Measurements from ENCODE around the gene IP6K2.

IP6K2 gene

DNA sequence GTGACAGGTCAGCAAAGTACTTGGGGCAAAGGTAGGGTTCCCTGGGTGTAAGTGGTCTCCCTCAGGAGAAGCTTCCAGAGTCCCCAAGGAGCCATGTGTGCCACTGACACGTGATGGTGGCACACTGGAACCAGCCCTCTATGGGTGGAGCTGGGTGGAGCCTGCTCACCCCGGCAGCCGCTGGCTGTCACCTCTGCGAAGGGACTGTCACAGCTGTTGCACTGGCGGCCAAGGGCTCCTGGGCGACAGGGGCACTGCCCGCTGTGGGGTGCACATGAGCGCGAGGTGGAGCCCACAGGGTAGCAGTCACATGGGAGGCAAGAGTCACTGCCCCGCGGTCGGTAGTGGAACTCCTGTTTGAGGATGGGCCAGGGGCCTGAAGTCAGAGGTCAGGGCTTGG lies 66.3 kb downstream of the IP6K2 start:
- TF ChIP-seq POLR2AphosphoS5 (IDR thresholded peaks at IDR 0.05; ENCODE audit: low read depth, low read length) (no peak), REST (IDR thresholded peaks at IDR 0.05; ENCODE audit: insufficient read depth in 1 of 2, low read depth in 2 of 2, low read length in 2 of 2) (no peak), FOXP2 (optimal IDR thresholded peaks at IDR 0.05; ENCODE audit: borderline replicate concordance, extremely low read depth, extremely low read length, insufficient read depth) (no peak), TAF1 (IDR thresholded peaks at IDR 0.05; ENCODE audit: borderline replicate concordance, insufficient read depth, low read length) (no peak), SIN3A (IDR thresholded peaks at IDR 0.05; ENCODE audit: borderline replicate concordance, insufficient read depth, low read length) (no peak)

- TF ChIP-seq POLR2AphosphoS5 (IDR thresholded peaks at IDR 0.05; ENCODE audit: low read depth, low read length), result no peak
- no peak for TF ChIP-seq TAF1 (IDR thresholded peaks at IDR 0.05; ENCODE audit: borderline replicate concordance, insufficient read depth, low read length)
- TF ChIP-seq REST (IDR thresholded peaks at IDR 0.05; ENCODE audit: insufficient read depth in 1 of 2, low read depth in 2 of 2, low read length in 2 of 2), result no peak
- TF ChIP-seq SIN3A (IDR thresholded peaks at IDR 0.05; ENCODE audit: borderline replicate concordance, insufficient read depth, low read length), result no peak
- no peak for TF ChIP-seq FOXP2 (optimal IDR thresholded peaks at IDR 0.05; ENCODE audit: borderline replicate concordance, extremely low read depth, extremely low read length, insufficient read depth)
Measured at GRCh38 chr3:48648188-48648850, 68.7 kb downstream of the IP6K2 start.

DNA sequence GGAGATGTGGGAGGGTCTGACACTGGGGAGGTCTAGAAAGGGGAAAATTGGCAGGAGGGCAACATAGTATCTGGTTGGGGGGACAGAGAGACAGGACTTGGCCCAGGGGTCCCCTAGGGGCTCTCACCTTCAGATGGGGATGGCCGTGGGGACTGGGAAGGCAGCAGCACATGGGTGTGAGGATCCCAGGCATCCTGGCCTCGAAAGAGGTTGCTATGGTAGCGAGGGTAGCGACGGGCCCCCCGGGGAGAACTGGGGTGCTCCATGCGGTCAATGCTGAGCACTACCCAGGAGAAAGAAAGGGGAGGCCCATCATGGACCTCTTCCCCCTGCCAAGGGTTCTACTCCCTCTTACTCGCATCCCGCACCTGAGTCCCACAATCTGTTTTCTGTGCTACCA lies 69.3 kb downstream of the IP6K2 start:
- TF ChIP-seq SIN3A (IDR thresholded peaks at IDR 0.05; ENCODE audit: borderline replicate concordance, insufficient read depth, low read length) (no peak), TAF1 (IDR thresholded peaks at IDR 0.05; ENCODE audit: borderline replicate concordance, insufficient read depth, low read length) (no peak), POLR2AphosphoS5 (IDR thresholded peaks at IDR 0.05; ENCODE audit: low read depth, low read length) (no peak), FOXP2 (optimal IDR thresholded peaks at IDR 0.05; ENCODE audit: borderline replicate concordance, extremely low read depth, extremely low read length, insufficient read depth) (no peak), REST (IDR thresholded peaks at IDR 0.05; ENCODE audit: insufficient read depth in 1 of 2, low read depth in 2 of 2, low read length in 2 of 2) (no peak)

DNA sequence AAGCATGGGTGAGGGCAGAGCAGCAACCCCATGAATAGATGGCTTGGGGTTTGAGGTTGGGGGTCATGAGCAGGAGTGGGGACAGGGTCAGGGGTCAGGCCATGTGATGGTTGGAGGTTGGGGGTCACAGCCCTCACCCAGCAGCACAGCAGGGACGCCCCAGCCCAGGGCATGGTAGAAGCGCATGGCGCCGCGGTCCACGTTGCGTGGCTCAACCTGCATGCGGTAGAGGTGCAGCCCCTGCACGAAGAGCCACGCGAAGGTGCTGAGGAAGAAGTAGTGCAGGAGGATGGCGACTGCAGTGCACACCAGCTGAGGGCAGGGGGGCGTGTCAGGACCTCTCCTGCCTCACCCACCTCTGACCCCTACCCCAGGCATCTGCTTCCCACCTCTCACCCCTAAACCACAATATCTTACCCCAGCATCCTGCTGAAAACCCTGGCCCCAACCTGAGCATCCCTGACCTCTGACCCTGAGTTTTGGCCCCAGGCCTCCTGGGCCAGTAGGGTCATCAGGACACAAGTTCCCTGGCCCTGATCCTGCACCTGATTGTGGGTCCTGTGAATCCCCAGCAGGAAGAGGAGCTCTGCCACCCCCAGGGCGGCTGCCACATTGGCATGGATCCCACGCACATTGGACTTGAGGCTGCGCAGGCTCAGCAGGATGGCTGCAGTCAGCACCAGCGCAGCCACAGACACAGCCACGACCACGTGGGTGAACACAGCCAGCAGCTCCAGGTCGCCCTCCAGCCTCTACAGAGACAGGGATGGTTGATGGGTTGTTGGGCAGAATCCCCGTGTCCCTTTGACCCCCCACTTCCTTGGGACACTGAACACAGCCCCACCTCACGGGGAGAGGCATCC lies 71.9 kb downstream of the IP6K2 start:
- TF ChIP-seq SIN3A (IDR thresholded peaks at IDR 0.05; ENCODE audit: borderline replicate concordance, insufficient read depth, low read length) (no peak), POLR2AphosphoS5 (IDR thresholded peaks at IDR 0.05; ENCODE audit: low read depth, low read length) (no peak), TAF1 (IDR thresholded peaks at IDR 0.05; ENCODE audit: borderline replicate concordance, insufficient read depth, low read length) (no peak), FOXP2 (optimal IDR thresholded peaks at IDR 0.05; ENCODE audit: borderline replicate concordance, extremely low read depth, extremely low read length, insufficient read depth) (no peak), REST (IDR thresholded peaks at IDR 0.05; ENCODE audit: insufficient read depth in 1 of 2, low read depth in 2 of 2, low read length in 2 of 2) (no peak)

All from PFSK-1 (cell line).